ENCODE data around the gene TAS2R41.

Gene TAS2R41, protein sequence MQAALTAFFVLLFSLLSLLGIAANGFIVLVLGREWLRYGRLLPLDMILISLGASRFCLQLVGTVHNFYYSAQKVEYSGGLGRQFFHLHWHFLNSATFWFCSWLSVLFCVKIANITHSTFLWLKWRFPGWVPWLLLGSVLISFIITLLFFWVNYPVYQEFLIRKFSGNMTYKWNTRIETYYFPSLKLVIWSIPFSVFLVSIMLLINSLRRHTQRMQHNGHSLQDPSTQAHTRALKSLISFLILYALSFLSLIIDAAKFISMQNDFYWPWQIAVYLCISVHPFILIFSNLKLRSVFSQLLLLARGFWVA

DNA sequence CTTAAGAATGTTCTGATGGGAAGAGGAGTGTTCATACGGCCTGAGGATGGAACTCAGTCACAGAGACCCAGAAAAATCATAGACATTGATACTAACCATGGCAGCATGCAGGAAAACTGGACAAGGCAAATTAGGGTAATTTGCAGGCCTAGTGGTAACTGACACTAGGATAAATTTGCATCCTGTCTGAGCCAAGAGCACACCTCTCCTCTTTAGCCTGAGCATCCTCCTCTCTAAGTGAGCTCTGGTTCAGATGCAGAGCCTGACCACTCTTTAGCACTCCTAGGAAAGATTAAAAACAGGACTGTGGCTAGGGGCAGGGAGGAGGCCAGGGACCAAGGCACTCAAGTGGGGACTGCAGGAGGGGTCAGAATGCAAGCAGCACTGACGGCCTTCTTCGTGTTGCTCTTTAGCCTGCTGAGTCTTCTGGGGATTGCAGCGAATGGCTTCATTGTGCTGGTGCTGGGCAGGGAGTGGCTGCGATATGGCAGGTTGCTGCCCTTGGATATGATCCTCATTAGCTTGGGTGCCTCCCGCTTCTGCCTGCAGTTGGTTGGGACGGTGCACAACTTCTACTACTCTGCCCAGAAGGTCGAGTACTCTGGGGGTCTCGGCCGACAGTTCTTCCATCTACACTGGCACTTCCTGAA, at the start of gene TAS2R41:
Gene TAS2R41, plus strand, starts transcription at position 373 of the 650 bp plus-strand sequence. Its CDS starts 0 bp downstream, at position 373.
- no peak for DNase-seq (ENCODE audit: low read depth in 1 of 2, low spot score in 1 of 2)

DNA sequence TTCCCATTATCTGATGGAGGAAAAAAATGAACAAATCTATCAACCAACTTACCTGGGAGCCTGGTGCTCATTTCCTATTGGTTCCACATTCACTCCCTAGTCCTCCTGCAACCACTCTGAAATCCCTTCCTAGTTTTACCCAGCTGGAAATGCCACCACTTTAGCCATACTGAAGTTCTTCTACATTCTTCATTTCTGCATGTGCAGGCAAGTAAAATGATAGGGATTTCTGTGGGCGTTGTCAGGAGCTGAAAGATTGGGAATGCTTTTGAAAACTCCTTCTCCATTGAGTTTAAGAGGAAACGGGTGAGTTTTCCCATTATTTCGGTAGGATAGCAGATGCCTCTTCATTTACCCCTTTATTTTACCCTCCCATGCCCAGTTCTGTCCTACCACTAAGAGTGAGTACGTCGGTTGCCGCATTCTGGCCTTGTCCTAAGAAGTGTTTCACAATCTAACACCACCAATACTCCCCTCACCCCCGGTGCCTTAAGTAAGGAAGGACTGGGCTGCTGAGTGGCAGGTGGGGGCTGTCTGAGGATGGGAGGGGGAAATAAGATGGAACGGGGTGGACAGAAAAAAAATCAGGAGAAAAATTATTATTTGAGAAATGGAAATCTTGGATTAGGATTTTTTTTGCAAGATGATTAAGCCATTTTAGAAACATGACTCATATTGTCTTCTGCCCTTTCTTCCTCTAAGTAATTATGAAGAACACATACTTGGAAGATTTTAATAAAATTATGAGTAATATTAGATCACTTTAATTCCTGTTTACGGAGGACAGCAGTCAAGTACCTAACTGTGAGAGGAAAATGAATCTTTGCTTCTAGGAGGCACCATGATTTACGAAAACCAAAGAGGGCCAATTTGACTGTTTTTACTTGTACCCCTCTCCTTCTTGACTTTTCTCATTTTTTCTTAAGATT, 47.6 kb upstream of the TAS2R41 start:
- DNase-seq (ENCODE audit: low read depth in 1 of 2, low spot score in 1 of 2): no peak

DNA sequence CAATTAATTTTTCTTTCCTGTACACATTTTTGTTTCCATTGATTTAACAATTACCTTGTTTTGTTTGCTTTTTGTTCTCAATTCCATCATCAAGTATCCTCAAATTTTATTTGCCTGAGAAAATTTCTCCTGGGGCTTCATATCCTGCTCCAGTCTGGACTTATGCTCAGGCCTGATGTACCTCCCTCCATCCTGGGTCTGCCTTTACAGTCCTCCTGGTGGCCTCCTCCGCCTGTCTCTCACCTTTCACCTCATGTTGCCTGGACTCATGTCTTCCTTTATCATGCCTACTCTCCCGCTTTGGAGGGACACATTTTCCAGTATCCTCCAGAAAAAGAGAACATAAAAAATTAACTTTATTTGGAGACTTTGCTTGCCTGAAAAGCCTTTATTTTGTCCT, 46.6 kb upstream of the TAS2R41 start:
- DNase-seq (ENCODE audit: low read depth in 1 of 2, low spot score in 1 of 2): no peak

DNA sequence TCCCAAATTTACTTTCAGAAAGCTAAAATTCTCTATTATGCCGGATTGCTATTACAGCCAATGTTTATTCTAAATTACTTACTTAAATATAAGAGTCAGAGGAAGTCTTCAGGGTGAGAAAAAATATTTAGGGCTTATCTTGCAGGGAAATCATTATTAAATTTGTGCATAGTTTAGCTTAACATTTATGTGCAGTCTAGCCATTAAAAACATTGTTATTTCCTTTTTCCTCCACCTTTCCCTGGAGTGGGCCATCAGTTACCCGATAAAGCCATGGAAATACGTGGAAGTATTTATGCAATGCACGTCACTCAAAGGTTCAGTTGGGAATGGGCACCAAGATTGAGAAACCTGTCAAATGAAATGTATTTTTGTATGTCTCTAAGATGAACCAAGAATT, 43.9 kb upstream of the TAS2R41 start:
- DNase-seq (ENCODE audit: low read depth in 1 of 2, low spot score in 1 of 2): no peak

DNA sequence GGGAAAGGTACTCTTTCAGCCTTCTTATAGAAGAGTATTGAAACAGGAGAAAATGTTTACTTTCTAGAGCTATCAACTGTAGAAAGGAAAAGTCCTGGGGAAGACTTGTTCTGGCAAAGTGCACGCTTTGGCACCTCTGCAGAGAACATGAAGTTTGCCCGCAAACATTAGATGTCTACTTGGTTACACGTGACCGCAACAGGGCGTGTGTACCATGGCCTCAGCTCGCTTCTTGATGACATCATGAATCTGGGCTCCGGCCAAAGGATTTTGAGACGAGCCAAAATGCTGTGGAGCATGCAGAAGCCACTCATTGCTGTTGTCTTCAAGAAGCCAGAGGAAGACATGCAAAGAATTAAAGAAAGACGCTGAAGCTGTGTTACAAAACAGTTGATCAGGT, 43.0 kb upstream of the TAS2R41 start:
- DNase-seq (ENCODE audit: low read depth in 1 of 2, low spot score in 1 of 2): no peak

DNA sequence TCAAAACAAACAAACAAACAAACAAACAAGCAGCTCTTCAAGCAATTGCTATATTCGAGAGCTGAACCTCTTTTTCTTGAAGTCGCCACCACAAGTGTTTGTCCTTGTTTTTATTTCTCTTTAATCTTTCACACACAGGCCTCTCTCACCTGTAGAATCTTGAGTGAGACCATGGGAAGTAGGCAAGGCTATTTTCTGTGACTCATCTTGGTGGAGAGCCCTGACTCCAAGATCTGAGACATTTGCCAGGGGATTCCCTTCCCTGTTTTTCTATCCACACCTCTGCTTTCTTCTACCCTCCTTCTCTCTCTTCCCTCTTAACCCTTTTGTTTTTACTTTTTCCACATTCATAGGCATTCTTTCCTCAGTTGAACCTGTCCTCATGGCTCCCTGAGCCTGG, 42.4 kb upstream of the TAS2R41 start:
- DNase-seq (ENCODE audit: low read depth in 1 of 2, low spot score in 1 of 2): no peak

DNA sequence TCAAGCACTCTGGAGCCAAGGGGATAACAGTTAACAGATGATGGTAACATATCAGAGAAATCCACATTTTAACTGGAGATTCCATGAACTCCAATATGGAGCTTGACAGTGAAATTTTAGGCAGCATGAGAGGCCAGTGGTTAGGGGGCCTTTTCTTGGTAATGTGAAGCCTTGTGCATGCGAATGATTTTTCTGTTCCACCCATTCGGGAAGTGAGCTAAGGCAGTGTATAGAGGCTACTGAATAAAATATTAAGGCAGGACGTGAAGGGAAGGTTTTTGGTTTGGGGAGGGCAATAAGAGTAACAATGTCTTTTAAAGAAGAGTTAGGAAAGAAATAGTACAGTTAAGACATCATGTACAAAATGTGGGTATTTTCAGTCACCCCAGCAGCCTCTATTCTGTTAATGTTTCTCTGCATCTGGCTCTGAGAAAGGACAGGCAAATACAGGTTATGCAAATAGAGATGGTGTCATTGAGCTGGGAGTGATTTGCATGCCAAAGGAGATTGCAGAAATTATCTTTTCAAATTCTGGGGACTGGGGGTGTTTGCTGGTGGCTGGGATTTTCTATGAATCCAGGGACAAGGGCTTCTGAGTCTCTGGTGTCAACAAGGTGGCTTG, 41.2 kb upstream of the TAS2R41 start:
- no peak for DNase-seq (ENCODE audit: low read depth in 1 of 2, low spot score in 1 of 2)

DNA sequence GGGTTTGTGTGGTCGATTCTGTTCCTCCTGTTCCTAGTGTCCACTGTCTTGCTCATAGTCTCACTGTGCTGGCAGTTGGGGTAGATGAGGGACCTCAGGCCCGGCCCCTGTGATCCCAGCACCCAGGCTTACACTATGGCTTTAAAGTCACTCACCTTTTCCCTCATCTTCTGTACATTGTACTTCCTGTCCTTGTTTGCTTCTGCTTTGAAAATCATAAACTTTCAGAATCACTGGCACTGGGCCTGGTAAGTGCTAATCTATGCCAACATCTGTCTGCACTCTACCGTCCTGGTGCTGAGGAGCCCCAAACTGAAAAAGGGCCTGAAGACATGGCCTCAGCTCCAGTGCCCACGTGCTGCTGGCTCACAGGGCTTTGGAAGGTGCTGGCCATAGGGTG, 40.1 kb upstream of the TAS2R41 start:
- DNase-seq (ENCODE audit: low read depth in 1 of 2, low spot score in 1 of 2): no peak

DNA sequence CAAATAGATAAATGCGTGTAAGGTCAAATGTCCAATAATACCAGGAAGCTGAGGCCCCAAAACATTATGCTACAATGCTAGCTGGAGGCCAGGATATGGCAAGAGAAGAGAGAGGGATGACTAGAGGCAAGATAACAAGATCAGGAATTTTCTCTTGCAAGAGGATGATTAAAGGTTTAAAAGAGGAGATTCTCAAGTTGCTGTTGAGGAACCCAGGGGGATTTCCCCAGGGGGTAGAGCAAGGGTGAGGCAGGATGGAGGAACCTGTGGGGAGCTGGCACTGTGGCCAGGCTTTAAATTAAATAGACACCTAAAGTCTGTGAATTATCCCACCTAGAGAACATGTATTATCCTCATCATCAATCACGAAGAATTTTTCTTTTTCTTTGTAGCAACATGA, 37.8 kb upstream of the TAS2R41 start:
- no peak for DNase-seq (ENCODE audit: low read depth in 1 of 2, low spot score in 1 of 2)

DNA sequence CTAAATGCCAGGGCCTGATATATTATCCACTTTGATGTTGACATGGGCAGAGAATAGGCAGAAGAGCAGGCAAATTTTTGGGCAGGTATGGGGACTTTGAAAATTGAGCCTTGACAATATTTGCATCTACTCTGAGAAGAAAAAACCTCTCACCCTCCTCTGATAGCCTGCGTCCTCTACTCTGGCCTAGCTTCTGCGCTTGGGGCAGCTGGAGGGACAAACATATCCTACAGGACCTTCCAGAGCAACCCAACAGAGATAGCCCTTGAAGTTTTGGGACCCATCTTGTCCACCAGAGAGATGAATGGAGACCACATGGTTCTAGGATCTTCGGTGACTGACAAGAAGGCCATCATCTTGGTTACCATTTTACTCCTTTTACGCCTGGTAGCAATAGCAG, 34.5 kb upstream of the TAS2R41 start, which contains the start of gene TAS2R60:
Gene TAS2R60, plus strand, starts transcription at position 301 of the 400 bp plus-strand sequence. Its CDS starts 0 bp downstream, at position 301.
- no peak for DNase-seq (ENCODE audit: low read depth in 1 of 2, low spot score in 1 of 2)

DNA sequence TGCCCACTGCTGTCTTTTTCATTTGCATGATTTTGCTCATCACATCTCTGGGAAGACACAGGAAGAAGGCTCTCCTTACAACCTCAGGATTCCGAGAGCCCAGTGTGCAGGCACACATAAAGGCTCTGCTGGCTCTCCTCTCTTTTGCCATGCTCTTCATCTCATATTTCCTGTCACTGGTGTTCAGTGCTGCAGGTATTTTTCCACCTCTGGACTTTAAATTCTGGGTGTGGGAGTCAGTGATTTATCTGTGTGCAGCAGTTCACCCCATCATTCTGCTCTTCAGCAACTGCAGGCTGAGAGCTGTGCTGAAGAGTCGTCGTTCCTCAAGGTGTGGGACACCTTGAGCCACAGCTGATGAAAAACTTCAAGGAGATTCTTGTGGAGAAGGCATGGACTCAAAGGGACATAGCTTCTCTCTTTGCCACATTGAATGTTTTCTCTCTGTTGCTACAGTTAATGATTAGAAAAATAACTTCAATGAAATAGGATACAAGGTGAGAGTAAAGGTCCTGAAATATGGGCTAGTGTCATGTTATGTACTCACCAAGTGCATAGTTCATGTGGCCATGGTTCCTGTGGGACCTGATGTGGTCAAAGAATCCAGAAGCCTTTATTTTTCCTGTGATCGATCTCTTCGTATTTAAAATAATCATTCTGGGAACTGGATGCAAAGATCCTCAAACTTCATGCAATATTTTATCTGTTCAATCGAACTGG, 33.5 kb upstream of the TAS2R41 start:
- DNase-seq (ENCODE audit: low read depth in 1 of 2, low spot score in 1 of 2): no peak

DNA sequence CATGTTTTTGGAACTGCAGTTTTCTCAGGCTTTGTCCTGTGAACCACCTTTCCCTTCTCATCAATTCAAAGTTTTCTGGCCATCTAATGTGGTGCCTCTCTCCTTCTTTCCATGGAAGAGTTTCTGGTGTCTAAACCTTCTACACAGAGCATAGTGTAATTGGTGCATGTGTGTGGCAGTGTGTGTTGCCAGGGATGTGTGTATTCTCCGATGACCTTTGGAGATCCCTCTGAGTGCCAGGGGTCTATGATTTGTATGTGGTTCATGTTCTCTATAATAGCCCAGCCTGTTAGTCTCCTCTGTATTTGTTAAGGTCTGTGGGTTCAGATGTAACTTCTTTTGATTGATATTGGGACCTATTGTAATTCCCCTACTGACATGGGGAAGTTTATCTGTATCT, 32.9 kb upstream of the TAS2R41 start:
- no peak for DNase-seq (ENCODE audit: low read depth in 1 of 2, low spot score in 1 of 2)

DNA sequence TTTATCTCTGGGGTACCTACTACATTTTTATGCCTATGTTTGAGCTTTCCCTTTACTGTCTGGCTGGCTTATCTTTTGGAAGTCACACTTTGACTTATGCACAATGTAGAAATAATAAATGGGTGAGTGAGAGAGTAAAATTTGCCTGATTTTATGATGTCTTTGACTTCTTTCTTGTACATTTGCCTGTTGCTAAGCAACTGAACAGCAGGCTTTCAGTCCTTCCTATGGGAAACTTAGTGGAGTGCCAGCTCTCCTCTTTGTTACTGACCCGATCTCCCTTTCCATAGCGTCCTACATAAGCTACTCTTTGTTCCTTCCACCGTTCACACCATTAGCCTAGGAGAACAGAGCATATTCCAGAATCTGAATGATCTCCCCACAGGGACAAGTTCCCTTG, 30.2 kb upstream of the TAS2R41 start:
- DNase-seq (ENCODE audit: low read depth in 1 of 2, low spot score in 1 of 2): no peak

DNA sequence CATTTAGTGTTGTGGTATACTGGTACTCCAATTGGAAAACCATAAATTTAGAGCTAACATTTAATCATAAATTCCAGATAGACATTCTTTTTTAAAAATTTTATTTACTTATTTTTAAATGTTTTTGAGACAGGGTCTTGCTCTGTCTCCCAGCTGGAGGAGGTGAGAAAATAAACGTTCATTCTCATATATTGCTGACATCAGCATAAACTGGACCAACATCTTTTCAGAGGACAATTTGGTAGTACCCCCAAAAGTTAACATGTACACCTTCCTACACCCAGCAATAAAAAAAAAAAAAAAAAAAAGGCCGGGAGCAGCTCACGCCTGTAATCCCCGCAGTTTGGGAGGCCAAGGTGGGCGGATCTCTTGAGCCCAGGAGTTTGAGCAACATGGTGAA, 29.2 kb upstream of the TAS2R41 start:
- DNase-seq (ENCODE audit: low read depth in 1 of 2, low spot score in 1 of 2): no peak

DNA sequence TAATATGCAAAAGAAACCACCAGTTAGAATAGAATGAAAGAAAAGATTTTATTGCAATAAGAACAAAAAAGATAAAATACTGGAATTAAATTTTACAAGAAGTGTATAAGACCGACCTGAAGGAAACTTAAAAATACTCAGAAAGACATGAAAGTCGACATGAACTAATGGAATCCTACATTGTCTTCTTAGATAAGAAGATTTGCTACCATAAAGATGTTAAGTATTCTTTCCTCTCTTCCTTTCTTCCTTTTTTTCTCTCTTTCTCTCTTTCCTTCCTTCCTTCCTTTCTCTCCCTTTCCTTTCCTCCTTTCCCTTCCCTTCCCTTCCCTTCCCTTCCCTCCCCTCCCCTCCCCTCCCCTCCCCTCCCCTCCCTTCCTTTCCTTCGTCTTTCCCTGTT, 27.9 kb upstream of the TAS2R41 start:
- no peak for DNase-seq (ENCODE audit: low read depth in 1 of 2, low spot score in 1 of 2)

DNA sequence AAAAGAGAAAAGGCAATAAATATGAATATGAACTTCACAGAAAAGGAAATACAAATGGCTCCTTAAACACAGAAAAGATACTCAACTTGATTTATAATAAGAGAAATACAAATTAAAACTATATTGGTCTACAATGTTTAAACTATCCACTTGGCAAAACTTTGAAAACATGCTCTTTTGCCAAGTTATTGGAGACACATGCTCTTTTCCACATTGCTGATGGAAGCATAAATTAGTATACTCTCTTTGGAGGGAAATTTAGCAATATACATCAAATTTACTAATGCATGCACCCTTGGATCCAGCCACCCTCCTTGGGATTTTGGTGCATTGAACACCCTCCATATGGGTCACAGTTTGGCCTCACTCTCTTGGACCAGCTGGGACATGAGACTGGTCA, 26.6 kb upstream of the TAS2R41 start:
- DNase-seq (ENCODE audit: low read depth in 1 of 2, low spot score in 1 of 2): no peak

DNA sequence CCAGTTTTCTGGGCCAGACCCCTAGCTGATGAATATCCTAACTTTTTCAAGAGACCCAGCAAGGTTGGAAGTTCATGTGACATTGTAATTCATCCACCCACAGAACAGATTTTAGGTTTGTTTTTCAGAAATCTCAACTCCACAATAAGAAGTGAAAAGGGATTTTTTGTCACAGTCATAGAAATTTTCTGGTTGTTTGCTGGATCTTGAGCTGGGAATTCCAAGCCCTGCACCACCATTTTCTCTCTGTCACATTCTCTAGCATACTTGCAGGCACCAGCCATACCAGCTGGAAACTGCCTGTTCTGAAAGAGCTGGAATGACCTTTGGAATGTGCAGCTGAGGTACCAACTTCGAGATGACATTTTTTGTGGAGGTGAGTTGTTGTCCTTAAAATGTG, 25.9 kb upstream of the TAS2R41 start:
- DNase-seq (ENCODE audit: low read depth in 1 of 2, low spot score in 1 of 2): no peak

DNA sequence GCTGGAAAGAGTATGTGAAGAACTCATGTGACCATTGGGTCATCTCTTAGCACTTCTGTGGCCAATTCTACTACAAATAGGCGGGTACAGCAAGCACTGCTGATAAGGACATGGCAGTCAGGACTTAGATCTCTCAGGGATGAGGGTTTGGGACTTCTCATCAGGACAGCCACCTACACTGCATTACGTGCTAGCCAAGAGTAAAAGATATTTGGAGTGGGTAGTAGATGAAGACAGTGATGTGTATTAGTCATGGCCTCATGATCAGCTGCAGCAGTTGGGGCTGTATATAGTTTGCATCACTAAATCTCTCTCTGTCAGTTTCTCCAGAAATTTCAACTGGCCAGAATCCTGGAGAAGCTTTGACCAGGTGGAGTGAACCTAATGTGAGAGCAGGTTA, 25.2 kb upstream of the TAS2R41 start:
- DNase-seq (ENCODE audit: low read depth in 1 of 2, low spot score in 1 of 2): no peak

DNA sequence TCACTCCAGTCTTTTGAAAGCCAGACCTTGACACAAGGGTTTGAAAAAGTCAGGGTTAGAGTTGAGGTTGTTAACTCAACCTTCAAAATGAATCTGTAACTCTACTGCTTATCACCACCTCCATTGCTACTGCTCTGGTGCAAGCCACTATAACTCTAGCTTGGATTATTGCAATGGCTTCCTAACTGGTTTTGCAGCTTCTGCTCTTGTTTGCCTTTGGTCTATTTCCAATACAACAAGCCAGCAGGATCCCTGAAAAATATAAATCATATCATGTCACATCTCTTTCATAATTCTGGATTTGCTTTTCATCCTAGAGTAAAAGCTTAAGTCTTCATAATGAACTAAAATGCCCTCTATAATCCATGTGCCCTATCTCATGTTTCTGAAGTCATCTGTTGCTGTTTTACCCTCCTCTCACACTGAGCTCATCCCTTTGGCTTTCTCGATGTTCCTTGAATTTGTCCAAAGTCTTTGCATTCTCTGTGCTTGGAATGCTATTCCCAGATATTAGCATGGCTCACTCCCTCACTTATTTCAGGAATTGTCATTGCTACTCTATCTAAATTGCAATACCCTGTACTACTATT, 23.5 kb upstream of the TAS2R41 start:
- DNase-seq (ENCODE audit: low read depth in 1 of 2, low spot score in 1 of 2): no peak

DNA sequence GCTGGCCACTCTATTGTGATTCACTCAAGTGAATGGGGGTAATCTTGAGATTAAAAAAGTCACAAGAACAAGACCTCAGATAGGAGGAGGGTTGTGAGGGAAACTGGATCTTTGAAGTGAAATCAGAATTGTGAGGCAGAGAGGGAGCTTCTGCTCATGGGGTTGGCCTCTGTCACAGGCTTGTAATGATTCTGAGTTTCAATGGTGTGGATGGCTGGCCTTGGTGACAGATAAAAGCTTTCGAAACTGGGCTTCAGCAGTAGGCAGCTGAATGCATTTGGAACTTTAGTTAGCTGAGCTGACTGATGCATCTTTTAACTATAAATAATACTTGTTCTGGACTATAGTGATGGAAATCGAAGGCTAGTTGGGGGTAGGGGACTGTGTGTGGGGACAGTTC, 22.2 kb upstream of the TAS2R41 start:
- no peak for DNase-seq (ENCODE audit: low read depth in 1 of 2, low spot score in 1 of 2)

All from activated CD4-positive, alpha-beta T cell treated with anti-CD3 and anti-CD28 coated beads, Interleukin-2, amount 50 U/mL, for 24 hours (primary cell).